GM19025 (cell line): Measurements from ENCODE around the gene WIPF2.

ENCODE experiments used
- ATAC-seq: cut with Tn5 transposase; IDR thresholded peaks from one replicate; pipeline ENCODE4 v1.9.1; 2021; ENCODE audit warnings: mild to moderate bottlenecking, low read depth, moderate library complexity; ENCODE audit not compliant: unreplicated experiment

The WIPF2 gene

DNA sequence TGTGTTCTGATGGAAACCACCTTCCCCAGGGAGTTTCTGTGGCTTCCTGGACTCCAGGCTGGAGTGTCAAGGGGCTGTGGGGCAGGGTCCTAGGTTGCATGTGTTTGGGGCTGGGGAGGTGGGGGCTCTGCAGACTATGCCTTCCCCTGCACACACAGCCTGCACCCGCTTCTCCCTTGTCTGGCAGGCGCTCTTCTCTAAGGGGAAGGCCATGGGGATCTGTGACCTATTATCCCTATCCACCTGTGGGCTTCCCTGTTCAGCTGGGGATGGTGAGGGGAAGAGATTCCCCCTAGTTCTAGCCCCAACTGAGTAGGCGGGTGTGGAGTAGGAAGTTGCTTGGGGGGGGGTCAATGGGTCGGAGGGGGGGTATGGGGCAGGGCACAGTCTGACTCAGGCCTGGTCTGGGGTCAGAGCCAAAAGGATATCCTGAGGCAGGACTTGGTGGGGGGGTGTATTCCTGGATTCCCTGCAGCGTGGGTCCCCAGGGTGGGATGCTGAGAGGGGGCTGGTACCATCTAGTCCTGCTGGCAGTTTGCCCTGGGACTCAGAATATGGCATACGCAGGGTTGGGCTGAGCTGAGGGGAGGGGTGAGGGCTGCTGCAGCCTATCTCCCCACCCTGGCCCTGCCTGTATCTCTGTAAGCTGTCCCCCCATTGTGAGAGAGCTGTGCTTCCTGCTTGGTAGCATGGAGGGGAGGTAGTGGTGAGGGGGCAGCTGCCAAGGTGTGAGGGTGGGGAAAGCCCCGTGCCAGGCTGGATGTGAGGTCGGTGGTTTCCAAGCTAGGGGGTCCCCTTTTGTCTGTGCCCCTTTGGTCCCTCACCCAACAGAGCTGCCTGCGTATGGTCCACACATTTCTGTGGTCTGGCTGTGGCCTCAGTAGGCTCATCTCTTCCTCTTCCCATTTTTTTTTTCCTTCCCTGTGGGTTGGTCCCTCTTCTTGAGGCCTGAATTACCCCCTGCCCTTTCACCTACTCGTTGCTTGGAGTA lies 104.6 kb downstream of the WIPF2 start:
- ATAC-seq = no peak

DNA sequence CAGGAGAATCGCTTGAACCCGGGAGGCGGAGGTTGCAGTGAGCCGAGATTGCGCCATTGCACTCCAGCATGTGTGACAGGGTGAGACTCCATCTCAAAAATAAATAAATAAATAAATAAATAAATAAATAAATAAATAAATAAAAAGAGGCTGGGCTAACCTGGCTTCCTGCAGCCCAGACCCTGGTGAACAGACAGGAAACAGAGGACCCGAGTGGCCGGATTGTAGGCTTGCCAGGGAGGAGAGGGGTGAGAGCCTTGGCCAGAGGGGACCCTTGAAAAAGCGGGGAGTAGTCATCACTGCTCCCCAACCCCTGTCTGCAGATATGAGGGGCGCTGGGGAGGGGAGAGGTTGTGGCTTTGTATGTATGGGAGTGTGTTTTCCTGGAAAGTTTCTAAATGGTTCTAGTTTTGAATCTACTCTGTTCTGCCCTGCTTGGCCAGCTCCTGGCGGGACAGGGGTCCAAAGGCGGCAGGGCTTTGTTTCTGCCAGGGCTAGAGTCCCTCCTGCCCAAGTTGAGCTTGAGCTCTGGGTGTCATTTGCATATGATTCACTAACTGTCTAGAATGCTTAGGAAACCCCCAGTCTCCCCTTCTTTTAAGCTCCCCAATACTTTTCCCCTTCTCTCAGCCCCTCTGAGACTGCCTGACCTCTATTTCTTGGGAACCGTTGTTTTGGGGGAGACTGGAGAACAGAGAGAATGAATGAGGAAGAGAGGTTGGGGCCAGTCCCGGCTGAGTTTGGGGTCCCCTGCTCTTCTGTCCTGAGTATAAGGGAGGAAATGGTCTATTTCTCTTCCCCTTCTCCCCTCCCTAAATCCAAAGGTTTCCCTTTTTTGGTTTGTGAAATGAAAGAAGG lies 106.3 kb downstream of the WIPF2 start:
- no peak for ATAC-seq

DNA sequence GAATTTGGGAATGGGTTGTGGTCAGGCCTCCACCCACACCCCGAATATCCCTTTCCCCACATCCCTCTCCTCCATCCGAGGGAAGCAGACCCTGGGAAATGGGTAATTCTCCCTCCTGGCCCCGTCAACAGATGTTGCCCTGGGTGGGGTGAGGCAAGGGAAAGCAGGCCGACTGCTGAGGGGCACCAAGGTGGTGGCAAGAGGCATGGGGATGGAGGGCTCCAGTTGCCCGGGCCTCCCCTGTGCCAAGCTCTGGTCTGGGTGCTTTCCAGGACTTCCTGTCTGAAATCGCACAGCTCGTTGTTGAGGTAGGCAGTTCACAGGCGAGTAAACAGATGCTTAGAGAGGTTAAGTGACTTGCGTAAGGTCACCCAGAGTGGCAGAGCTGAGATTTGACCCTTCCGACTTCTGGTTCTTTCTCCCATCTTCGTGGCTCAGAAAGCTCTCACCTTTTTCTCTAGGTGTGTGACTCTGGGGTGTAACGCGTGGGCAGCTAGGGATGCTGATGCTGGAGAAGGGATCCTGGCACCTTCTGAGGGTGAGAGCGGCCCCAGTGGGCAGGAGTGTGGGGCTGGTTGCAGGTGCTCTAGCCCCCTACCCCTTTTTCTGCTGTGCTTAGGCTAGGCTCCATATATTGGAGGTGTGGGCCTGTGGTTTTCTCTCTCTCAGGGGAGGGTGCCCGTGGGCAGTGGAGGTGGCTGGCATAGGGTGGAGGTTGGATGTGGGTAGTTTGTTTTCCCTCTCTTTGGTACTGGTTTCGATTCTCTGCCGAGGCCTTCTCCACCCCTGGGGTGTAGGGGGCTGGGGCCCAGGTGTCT lies 107.1 kb downstream of the WIPF2 start:
- no peak for ATAC-seq

DNA sequence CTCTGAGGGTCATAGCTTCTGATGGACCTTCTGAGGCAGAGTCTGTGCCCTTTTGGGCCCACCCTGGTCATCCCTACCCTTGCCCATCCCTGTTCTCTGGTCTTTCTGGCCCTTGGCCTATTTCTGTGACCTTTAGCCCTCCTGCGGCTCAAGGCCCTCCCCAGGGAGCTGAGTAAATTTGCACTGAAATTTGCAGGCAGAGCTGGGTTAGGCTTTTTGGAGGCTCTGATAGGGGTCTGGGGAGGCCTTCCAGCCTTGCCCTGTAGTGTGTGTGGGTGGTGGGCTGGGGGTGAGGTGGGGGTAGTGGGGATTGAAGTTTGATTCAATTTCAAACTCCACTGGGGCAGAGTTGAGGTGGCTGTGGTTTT lies 107.7 kb downstream of the WIPF2 start:
- ATAC-seq = no peak

DNA sequence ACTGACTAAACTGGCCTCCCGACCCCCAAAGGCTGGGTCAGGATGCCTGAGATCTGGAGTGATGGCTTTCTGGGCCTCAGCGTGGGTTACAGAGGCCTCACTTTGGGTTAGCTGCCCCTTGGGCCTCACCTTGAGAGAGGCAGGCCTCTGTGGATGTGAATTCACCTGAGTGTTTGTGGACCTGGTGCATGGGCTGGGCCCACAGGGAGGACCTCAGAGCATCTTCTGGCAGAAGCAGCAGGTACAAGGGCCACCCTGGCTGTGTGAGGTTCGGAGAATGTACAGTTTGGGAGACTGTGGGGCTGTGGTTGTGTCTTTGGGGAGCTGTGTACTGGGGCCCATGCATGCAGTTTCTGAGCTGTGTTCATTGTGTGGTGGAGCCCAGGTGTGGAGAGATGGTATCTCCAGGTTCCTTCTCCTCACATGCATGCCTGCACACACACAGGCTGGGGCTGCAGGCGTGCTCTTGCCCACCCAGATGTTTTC lies 108.2 kb downstream of the WIPF2 start:
- no peak for ATAC-seq

DNA sequence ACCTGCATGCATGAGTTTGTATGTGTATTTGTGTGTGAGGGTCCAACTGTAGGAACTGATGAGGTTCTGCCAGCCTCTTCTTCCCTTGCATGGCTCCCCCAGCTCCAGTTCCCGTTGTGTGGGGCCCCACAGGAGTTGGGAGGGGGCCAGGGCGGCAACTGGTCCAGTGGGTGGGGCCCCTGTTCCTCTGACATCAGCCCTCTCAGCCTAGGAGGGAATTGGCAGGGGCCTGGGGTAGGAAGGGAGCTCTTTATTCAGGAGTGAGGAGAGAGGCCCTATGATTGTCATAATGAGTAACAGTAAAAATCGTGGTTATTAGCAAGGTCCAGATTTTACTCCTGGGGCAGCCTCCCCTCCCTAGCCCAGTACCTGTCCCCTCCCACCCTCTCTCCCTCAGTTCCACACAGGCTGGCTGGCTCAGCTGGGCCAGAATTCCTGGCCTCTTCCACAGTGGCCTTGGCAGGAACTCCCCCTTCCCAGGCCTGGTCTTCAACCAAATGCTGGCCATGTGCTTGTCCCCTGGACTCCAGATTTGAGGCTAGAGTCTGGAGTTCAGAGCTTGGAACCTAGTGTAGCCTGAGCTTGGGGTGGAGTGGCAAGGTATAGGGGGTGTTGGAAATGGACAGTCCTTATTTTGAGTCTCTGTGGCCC lies 108.8 kb downstream of the WIPF2 start:
- ATAC-seq = no peak

DNA sequence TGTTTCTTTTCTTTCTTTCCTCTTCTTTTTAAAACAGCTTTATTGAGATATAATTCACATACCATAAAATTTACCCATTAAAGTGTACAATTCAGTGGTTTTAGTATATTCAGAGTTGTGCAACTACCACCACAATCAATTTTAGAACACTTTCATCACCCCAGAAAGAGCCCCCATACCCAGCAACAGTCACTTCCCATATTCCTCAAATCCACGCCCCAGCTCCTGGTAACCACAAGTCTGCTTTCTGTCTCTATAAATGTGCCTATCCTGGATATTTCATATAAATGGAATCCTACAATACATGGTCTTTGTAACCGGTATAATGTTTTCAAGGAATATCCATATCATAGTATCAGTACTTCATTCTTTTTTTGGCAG lies 109.3 kb downstream of the WIPF2 start:
- ATAC-seq = no peak

DNA sequence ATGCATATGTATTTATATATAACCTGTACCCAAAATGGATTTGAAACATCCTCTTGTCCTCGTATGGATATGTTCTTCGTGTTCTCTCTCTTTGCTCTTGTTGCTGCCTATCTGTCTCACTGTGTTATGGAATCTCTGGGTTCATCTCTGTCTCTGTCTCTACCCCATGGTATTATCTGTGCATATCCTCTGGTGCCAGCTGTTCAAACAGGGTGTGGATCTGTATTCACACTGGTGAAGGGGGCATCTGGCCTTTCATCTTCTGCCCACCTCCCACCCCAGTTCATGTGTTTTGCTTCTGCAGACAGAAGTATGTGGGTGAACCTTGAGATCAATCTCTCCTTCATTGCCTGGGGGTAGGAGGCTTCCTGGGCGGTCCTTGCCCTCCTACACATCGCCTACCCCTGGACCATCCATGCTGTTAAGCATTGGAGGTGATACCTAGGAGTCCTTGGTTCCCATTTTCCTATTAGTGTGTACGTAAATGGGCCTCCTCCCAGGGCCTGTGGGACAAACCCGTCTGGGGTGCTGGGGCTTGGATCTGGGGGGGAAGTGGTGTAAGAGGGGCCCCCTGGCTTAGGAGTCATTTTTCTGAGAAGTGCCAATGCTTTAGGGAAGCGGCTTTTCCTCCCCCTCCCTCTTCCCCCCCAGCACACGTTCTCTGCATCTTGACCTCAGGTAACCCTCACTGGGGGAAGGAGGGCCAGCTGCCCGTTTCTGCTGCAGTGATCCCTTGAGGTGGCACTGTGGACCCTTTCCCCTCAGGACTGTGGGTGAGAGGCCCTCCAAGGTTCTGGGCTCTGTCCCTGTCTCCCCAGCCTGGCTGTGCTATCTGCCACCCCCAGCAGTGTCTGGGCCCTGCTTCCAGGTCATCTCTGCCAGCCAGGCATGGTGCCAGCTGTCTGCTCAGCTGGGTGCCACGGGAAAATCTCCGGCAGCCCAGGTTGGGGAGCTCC lies 111.0 kb downstream of the WIPF2 start:
- ATAC-seq = no peak

DNA sequence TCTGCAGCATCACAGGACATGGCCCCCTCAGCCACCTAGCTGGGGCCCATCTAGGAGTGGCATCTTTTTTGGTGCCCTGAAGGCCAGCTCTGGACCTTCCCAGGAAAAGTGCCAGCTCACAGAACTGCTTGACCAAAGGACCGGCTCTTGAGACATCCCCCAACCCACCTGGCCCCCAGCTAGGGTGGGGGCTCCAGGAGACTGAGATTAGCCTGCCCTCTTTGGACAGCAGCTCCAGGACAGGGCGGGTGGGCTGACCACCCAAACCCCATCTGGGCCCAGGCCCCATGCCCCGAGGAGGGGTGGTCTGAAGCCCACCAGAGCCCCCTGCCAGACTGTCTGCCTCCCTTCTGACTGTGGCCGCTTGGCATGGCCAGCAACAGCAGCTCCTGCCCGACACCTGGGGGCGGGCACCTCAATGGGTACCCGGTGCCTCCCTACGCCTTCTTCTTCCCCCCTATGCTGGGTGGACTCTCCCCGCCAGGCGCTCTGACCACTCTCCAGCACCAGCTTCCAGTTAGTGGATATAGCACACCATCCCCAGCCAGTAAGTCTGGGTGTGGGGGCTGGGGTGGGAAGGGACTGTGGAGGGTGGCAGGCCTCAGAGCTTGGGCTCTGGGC lies 111.9 kb downstream of the WIPF2 start:
- no peak for ATAC-seq

DNA sequence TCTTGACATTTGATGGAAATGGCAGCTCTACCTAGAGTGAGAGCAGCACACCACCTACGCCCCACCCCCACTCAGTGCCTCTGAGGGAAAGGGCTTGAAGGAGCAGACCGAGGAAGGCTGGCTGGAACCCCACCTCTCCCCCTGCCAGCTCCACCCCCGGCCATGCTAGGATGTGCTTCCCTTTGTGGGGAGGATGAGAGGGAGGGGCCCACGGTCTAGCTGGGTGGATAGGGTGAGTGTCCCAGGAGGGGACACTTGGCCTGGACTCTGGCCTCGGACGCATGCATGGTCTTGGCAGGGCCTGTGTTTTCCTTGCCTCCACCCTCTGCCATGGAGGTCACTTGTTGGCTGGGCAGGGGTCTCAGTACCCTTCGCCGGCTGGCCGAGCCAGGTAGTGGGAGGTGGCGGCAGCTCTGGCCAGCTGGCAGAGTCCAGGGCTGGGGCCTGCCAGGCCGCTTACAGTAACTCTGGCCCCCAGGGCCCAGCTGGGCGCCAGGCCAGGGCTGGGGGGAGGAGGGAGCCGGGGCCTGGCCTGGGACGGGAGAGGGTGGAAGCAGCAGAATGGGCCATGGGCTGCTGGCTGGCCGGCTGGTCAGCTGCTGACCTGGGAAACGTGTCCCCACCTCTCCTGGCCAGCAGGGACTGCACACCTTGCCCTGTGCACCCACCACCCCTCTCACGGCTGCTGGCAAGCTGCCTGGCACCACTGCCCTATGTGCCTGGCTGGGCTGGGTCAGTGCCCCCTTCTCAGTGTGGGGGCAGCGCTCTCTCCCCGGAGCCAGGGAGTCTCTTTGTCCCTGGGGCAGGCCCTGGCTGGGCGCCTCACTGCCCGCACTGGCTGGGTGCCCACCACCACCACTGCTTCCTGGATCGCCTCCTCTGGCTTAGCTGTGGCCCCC lies 112.9 kb downstream of the WIPF2 start:
- ATAC-seq = no peak
